ENCODE data around the gene LGMN. TPM values are rescaled to one million over a fixed set of nuclear protein-coding genes. Genes with fewer than 3 reads are reported as not detected.
"Not testable (repeated sequence)": the region's sequence is repeated elsewhere in the genome, so short reads cannot be mapped to it uniquely, and the experiment has no call there.

LGMN gene
- total RNA-seq, 1 donor from 2014 or later: 158 TPM

GRCh38 chr14:92768795-92769194 lies 20.4 kb upstream of the LGMN start:
- Histone ChIP-seq H3K27ac (peak overlapping the region; percentile 53), H3K27me3 (ENCODE audit: low read depth) (no peaks in the 10 kb centered on the region), H3K36me3 (no peaks in the 10 kb centered on the region), H3K4me3 (no peak overlapping the region), H3K9me3 (no peaks in the 10 kb centered on the region), H3K4me1 (peaks cover 11% of the 10 kb centered on the region)
- no peak for TF ChIP-seq CTCF (IDR thresholded peaks at IDR 0.05)
- intact Hi-C loops (cut with DNase I): no loop called here
- no peak for DNase-seq
- no peak for ATAC-seq

- DNase-seq; intact Hi-C loops (cut with DNase I); H3K4me3 ChIP-seq; H3K9me3 ChIP-seq; H3K36me3 ChIP-seq; H3K27me3 ChIP-seq (ENCODE audit: low read depth): not testable (repeated sequence)
- peak; percentile 83 to 89 for ATAC-seq
- H3K4me1 ChIP-seq: peaks cover 11% of the 10 kb centered on the region
- peak overlapping the region; percentile 53 for H3K27ac ChIP-seq
Observed at GRCh38 chr14:92768236-92768635, 19.8 kb upstream of the LGMN start.

- peak in 1 of 2 donors; percentile 47 for ATAC-seq
- H3K27me3 ChIP-seq (ENCODE audit: low read depth); H3K9me3 ChIP-seq; DNase-seq; H3K4me3 ChIP-seq; H3K36me3 ChIP-seq; intact Hi-C loops (cut with DNase I); H3K27ac ChIP-seq: not testable (repeated sequence)
- peaks cover 11% of the 10 kb centered on the region for H3K4me1 ChIP-seq
Observed at GRCh38 chr14:92763666-92764631, 15.5 kb upstream of the LGMN start.

GRCh38 chr14:92760524-92760805 lies 12.0 kb upstream of the LGMN start:
- Histone ChIP-seq H3K4me3 (no peak overlapping the region), H3K9me3 (no peaks in the 10 kb centered on the region), H3K36me3 (no peaks in the 10 kb centered on the region), H3K27ac (no peak overlapping the region), H3K27me3 (ENCODE audit: low read depth) (no peaks in the 10 kb centered on the region), H3K4me1 (no peaks in the 10 kb centered on the region)
- ATAC-seq: peak; percentile 14 to 79
- no peak for DNase-seq
- intact Hi-C loops (cut with DNase I): no loop called here
- no peak for TF ChIP-seq CTCF (IDR thresholded peaks at IDR 0.05)

GRCh38 chr14:92759679-92760523 lies 11.5 kb upstream of the LGMN start:
- TF ChIP-seq CTCF (IDR thresholded peaks at IDR 0.05): no peak
- DNase-seq (no peak), ATAC-seq (peak in 1 of 2 donors; percentile 34)
- H3K4me1 ChIP-seq: peaks cover 3% of the 10 kb centered on the region
- H3K4me3 ChIP-seq: no peak overlapping the region
- H3K27me3 ChIP-seq (ENCODE audit: low read depth): no peaks in the 10 kb centered on the region
- no peaks in the 10 kb centered on the region for H3K36me3 ChIP-seq
- intact Hi-C loops (cut with DNase I): no loop called here
- H3K27ac ChIP-seq: no peak overlapping the region
- no peaks in the 10 kb centered on the region for H3K9me3 ChIP-seq

GRCh38 chr14:92759300-92759678 lies 10.9 kb upstream of the LGMN start:
- DNase-seq: no peak
- peak in 1 of 2 donors; percentile 34 for ATAC-seq

More at GRCh38 chr14:92759300-92759678, 10.9 kb upstream of the LGMN start:
- Histone ChIP-seq H3K27ac (no peak overlapping the region), H3K4me1 (peaks cover 5% of the 10 kb centered on the region), H3K27me3 (ENCODE audit: low read depth) (no peaks in the 10 kb centered on the region), H3K9me3 (no peaks in the 10 kb centered on the region), H3K36me3 (no peaks in the 10 kb centered on the region), H3K4me3 (no peak overlapping the region)
- TF ChIP-seq CTCF (IDR thresholded peaks at IDR 0.05): no peak
- intact Hi-C loops (cut with DNase I): no loop called here

All from lower lobe of right lung (tissue), 2 donors.